Caco-2 (cell line): ENCODE data around the gene SLCO4C1. TPM values are rescaled to one million over a fixed set of nuclear protein-coding genes. Genes with fewer than 3 reads are reported as not detected.

Experiments
- BruUV-seq: library from RNA; stranded (reverse); fragments of 400-500 nt; replicated peaks from 2 replicates; lab custom pipeline; 2021; lab: Mats Ljungman, UMichigan
- CTCF ChIA-PET: fragments of 300-600 bp; sonication (Branson Sonifier 250); formaldehyde crosslinking; loops from one replicate; lab custom pipeline; 2022; ENCODE audit warnings: antibody characterized with exemption; lab: Charles Lee
- POLR2A ChIA-PET: fragments of 300-600 bp; sonication (Branson Sonifier 250); formaldehyde crosslinking; loops from one replicate; lab custom pipeline; 2022; ENCODE audit warnings: antibody characterized with exemption; lab: Charles Lee
- DNase-seq, 2 experiments: peaks; one replicate each; pipeline versions ENCODE4 v3.0.0 to v3.0.0-alpha.2; 2020 to 2022
- H3K27me3 ChIP-seq: replicated peaks from 2 replicates; pipeline ENCODE4 v1.6.0; 2011; ENCODE audit warnings: low read length; ENCODE audit not compliant: control insufficient read depth, insufficient read depth
- H3K36me3 ChIP-seq: 2 replicates; pipeline ENCODE4 v1.5.1; 2011; ENCODE audit warnings: low read length; ENCODE audit not compliant: control insufficient read depth, insufficient read depth
- H3K4me1 ChIP-seq: fragments of 250-450 bp; sonication (Bioruptor Pico); 2 replicates; pipeline ENCODE4 v1.5.1; 2020; ENCODE audit warnings: mild to moderate bottlenecking
- H3K4me3 ChIP-seq: 2 replicates; pipeline ENCODE4 v1.5.1; 2011; ENCODE audit warnings: low read depth, mild to moderate bottlenecking, control low read depth, low read length
- H3K9me3 ChIP-seq: fragments of 250-450 bp; sonication (Bioruptor Pico); 2 replicates; pipeline ENCODE4 v1.5.1; 2020; ENCODE audit warnings: mild to moderate bottlenecking, moderate library complexity
- H3K27ac Mint-ChIP-seq: one replicate; pipeline ENCODE4 v1.8.0; 2022; ENCODE audit warnings: mixed read lengths; ENCODE audit not compliant: unreplicated experiment
- H3K27me3 Mint-ChIP-seq: one replicate; pipeline ENCODE4 v1.8.0; 2022; ENCODE audit warnings: mixed read lengths; ENCODE audit not compliant: insufficient read depth, unreplicated experiment
- H3K36me3 Mint-ChIP-seq: one replicate; pipeline ENCODE4 v1.8.0; 2022; ENCODE audit warnings: mild to moderate bottlenecking, mixed read lengths; ENCODE audit not compliant: insufficient read depth, unreplicated experiment
- H3K4me1 Mint-ChIP-seq: one replicate; pipeline ENCODE4 v1.8.0; 2022; ENCODE audit warnings: low read depth, mixed read lengths; ENCODE audit not compliant: unreplicated experiment
- H3K4me3 Mint-ChIP-seq: one replicate; pipeline ENCODE4 v1.8.0; 2022; ENCODE audit warnings: mild to moderate bottlenecking, moderate library complexity, mixed read lengths; ENCODE audit not compliant: unreplicated experiment
- H3K9me3 Mint-ChIP-seq: one replicate; pipeline ENCODE4 v1.8.0; 2022; ENCODE audit warnings: mixed read lengths; ENCODE audit not compliant: unreplicated experiment
- CTCF ChIP-seq, 2 experiments: fragments of 200-600 bp in 1 of 2; IDR thresholded peaks; 1 replicate in 1 of 2; 2 replicates in 1 of 2; pipeline versions ENCODE4 v1.5.1 to v1.8.0; 2011 to 2022; ENCODE audit warnings: antibody characterized with exemption in 1 of 2, control low read depth in 1 of 2, inconsistent platforms in 1 of 2, low read depth in 1 of 2, low read length in 1 of 2, mild to moderate bottlenecking in 1 of 2, moderate library complexity in 1 of 2; ENCODE audit not compliant: insufficient read depth in 1 of 2, severe bottlenecking in 1 of 2, unreplicated experiment in 1 of 2
- intact Hi-C: fragments of 100-400 bp; cut with micrococcal nuclease; formaldehyde crosslinking; loops from one replicate; pipeline ENCODE4 v1.10.0; 2022; ENCODE audit not compliant: unreplicated experiment
- total RNA-seq: library from RNA; stranded (reverse); gene quantifications from 2 replicates; pipeline ENCODE4 v1.2.3, GENCODE V29; 2022

SLCO4C1 gene
- total RNA-seq, 1 experiment from 2014 or later, result 1.5 TPM

- Mint-ChIP-seq H3K27me3 (no peaks in the 10 kb centered on the region), H3K4me3 (no peak overlapping the region), H3K36me3 (no peaks in the 10 kb centered on the region), H3K4me1 (peaks cover 8% of the 10 kb centered on the region), H3K9me3 (peaks cover 13% of the 10 kb centered on the region), H3K27ac (no peak overlapping the region)
- H3K4me3 ChIP-seq, result no peak overlapping the region
- H3K36me3 ChIP-seq, result no peaks in the 10 kb centered on the region
- TF ChIP-seq CTCF (IDR thresholded peaks at IDR 0.05; ENCODE audit: insufficient read depth in 1 of 2, low read depth in 1 of 2, low read length in 1 of 2, severe bottlenecking in 1 of 2, unreplicated experiment in 1 of 2), result no peak
- peak; percentile 57 to 71 for DNase-seq
- no peaks in the 10 kb centered on the region for H3K27me3 ChIP-seq
- intact Hi-C loops, result loop anchor here (1.0 to 5.0 kb wide), 8 partner anchors 69 to 830 kb away; no protein-coding TSS in a partner anchor
- H3K9me3 ChIP-seq, result peaks cover 10% of the 10 kb centered on the region
- ChIA-PET CTCF (interaction anchor here (1.0 kb wide), 1 partner anchor 84 kb away, joined by 4 read pairs; no protein-coding TSS in a partner anchor), POLR2A (interaction anchor here (0.5 kb wide), 1 partner anchor 85 kb away, joined by 8 read pairs; no protein-coding TSS in a partner anchor)
- H3K4me1 ChIP-seq, result peaks cover 36% of the 10 kb centered on the region
- BruUV-seq, result no TSS peak
These were observed 73.3 kb downstream of the SLCO4C1 start for GRCh38 chr5:102222772-102223171.

GRCh38 chr5:102221949-102222348 lies 74.1 kb downstream of the SLCO4C1 start:
- Histone ChIP-seq H3K36me3 (no peaks in the 10 kb centered on the region), H3K9me3 (peaks cover 10% of the 10 kb centered on the region), H3K4me3 (no peak overlapping the region), H3K27me3 (no peaks in the 10 kb centered on the region), H3K4me1 (peaks cover 36% of the 10 kb centered on the region)
- no TSS peak for BruUV-seq
- Mint-ChIP-seq H3K9me3 (peaks cover 12% of the 10 kb centered on the region), H3K4me1 (peaks cover 8% of the 10 kb centered on the region), H3K36me3 (no peaks in the 10 kb centered on the region), H3K27me3 (no peaks in the 10 kb centered on the region), H3K27ac (no peak overlapping the region), H3K4me3 (no peak overlapping the region)
- intact Hi-C loops, result loop anchor here (2.0 to 5.0 kb wide), 4 partner anchors 85 to 830 kb away; no protein-coding TSS in a partner anchor
- POLR2A ChIA-PET, result no interaction called here
- CTCF ChIA-PET, result no interaction called here
- no peak for TF ChIP-seq CTCF (IDR thresholded peaks at IDR 0.05; ENCODE audit: insufficient read depth in 1 of 2, low read depth in 1 of 2, low read length in 1 of 2, severe bottlenecking in 1 of 2, unreplicated experiment in 1 of 2)
- no peak for DNase-seq

DNA sequence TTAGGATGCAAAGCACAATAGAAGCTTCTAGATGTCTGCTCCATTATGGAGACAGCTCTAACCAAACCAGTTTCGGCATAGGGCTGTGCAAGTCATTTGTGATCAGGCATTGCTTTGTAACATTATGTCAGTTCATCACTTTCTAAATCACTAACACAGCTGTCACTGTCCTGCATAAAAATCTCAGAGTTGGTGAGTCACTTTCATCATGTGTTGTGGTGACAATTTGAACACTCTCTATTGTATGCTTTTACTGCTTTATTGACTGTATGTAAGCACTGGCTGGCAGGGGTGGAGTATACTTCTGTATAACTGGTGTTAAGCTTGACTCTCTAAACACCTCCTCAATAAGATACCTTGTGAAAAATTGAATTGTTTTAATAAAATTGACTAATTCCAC lies 77.9 kb downstream of the SLCO4C1 start:
- Mint-ChIP-seq H3K36me3 (no peaks in the 10 kb centered on the region), H3K4me3 (no peak overlapping the region), H3K27ac (no peak overlapping the region), H3K27me3 (no peaks in the 10 kb centered on the region), H3K4me1 (peaks cover 16% of the 10 kb centered on the region), H3K9me3 (peaks cover 39% of the 10 kb centered on the region)
- peaks cover 12% of the 10 kb centered on the region for H3K9me3 ChIP-seq
- no peaks in the 10 kb centered on the region for H3K27me3 ChIP-seq
- peaks cover 15% of the 10 kb centered on the region for H3K4me1 ChIP-seq
- ChIA-PET POLR2A (no interaction called here), CTCF (no interaction called here)
- DNase-seq, result no peak
- BruUV-seq, result no TSS peak
- TF ChIP-seq CTCF (IDR thresholded peaks at IDR 0.05; ENCODE audit: insufficient read depth in 1 of 2, low read depth in 1 of 2, low read length in 1 of 2, severe bottlenecking in 1 of 2, unreplicated experiment in 1 of 2), result no peak
- no peak overlapping the region for H3K4me3 ChIP-seq
- no peaks in the 10 kb centered on the region for H3K36me3 ChIP-seq
- intact Hi-C loops, result no loop called here
